GM10248 (cell line): Measurements from ENCODE around the gene PLIN4.
A peak's percentile ranks its signal among the peaks of the same experiment; 100 is the strongest.

Experiments used
- CTCF ChIA-PET: fragments of 300-600 bp; sonication (Branson Sonifier 250); formaldehyde crosslinking; extraction: SDS; loops from one replicate; lab custom pipeline; 2021; ENCODE audit warnings: antibody characterized with exemption; lab: Yijun Ruan, JAX
- POLR2A ChIA-PET: fragments of 350-650 bp; sonication (Branson Sonifier 250); formaldehyde crosslinking; extraction: SDS; loops from one replicate; lab custom pipeline; 2020; ENCODE audit warnings: antibody characterized with exemption; lab: Yijun Ruan, JAX
- DNase-seq: peaks from one replicate; pipeline ENCODE4 v3.0.0; 2012; ENCODE audit errors: extremely low spot score
- TF ChIP-seq, protein P1 (sequence below): IDR thresholded peaks from 2 replicates; pipeline ENCODE4 v1.5.1; 2012; ENCODE audit warnings: mild to moderate bottlenecking, low read depth; ENCODE audit errors: extremely low read depth, missing control alignments, control extremely low read depth

The PLIN4 gene

GRCh38 chr19:4539693-4540581 is 21.7 kb upstream of the PLIN4 start, which contains the start of gene LRG1:
Gene LRG1, minus strand, starts transcription at chr19:4540036. Its CDS starts 23 bp downstream, at chr19:4540013.
- ChIA-PET CTCF (interaction anchor here (1.3 to 4.8 kb wide), 3 partner anchors 15 to 95 kb away, joined by 3 to 35 read pairs (median 4); no protein-coding TSS in a partner anchor), POLR2A (no interaction called here)
- TF ChIP-seq, protein P1, sequence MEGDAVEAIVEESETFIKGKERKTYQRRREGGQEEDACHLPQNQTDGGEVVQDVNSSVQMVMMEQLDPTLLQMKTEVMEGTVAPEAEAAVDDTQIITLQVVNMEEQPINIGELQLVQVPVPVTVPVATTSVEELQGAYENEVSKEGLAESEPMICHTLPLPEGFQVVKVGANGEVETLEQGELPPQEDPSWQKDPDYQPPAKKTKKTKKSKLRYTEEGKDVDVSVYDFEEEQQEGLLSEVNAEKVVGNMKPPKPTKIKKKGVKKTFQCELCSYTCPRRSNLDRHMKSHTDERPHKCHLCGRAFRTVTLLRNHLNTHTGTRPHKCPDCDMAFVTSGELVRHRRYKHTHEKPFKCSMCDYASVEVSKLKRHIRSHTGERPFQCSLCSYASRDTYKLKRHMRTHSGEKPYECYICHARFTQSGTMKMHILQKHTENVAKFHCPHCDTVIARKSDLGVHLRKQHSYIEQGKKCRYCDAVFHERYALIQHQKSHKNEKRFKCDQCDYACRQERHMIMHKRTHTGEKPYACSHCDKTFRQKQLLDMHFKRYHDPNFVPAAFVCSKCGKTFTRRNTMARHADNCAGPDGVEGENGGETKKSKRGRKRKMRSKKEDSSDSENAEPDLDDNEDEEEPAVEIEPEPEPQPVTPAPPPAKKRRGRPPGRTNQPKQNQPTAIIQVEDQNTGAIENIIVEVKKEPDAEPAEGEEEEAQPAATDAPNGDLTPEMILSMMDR = no peak
- peak; percentile 77 for DNase-seq

DNA sequence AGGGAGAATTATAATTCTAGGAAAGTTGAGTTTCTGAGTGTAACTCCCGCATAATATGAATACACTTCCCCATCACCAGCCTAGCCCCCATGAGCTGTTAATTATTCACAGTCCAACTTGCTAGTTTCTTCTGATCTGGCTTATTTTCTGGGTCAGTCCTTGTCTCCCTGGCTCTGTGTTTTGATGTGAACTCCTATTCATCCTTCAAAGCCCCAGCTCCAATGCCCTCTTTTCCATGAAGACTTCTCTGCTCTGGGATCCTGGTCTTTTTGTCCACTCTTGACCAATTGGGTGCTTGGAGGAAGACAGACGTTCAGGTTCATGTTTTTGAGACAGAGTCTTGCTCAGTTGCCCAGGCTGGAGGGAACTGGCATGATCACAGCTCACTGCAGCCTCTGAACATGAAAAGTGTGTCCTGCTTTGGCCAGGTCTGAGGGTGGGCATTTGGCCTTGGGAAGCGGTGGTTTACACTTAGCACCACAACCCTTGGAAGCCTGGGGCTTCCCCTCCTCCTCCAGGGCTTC is 20.9 kb upstream of the PLIN4 start:
- ChIA-PET CTCF (interaction anchor here (1.6 to 4.8 kb wide), 3 partner anchors 15 to 97 kb away, joined by 4 to 35 read pairs (median 4); no protein-coding TSS in a partner anchor), POLR2A (no interaction called here)
- TF ChIP-seq, protein P1 = no peak
- no peak for DNase-seq

GRCh38 chr19:4538601-4538954 is 20.3 kb upstream of the PLIN4 start:
- ChIA-PET CTCF (interaction anchor here (1.6 to 4.8 kb wide), 3 partner anchors 14 to 98 kb away, joined by 4 to 35 read pairs (median 4); no protein-coding TSS in a partner anchor), POLR2A (no interaction called here)
- TF ChIP-seq, protein P1 = no peak
- no peak for DNase-seq

DNA sequence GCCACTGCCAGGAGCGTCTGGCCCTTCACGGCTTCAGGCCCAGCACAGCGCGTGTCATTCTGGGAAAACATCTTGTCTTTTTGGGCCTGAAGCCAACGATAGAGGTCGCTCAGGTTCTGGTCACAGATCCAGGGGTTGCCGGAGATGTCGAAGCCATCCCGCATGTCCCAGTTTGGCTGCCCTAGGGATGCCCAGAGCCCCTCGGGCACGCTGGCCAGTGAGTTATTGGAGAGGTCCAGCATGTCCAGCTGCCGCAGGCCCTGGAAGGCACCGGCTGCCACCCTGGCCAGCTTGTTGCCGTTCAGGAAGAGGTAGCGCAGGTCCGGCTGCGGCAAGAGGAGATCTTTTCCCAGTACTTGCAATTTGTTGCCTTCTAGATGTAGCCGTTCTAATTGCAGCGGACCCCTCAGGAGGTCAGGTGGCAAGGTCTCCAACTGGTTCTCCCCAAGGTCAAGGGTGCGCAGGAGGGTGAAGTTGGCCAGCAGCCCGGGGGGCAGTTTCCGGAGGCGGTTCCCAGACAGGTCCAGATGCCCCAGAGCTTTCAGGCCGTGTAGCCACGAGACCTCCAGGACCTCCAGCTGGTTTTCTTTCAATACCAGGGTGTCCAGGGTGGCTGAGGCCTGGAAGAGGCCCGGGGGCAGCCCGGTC is 19.8 kb upstream of the PLIN4 start:
- ChIA-PET CTCF (interaction anchor here (1.6 to 4.8 kb wide), 3 partner anchors 13 to 98 kb away, joined by 4 to 35 read pairs (median 4); no protein-coding TSS in a partner anchor), POLR2A (no interaction called here)
- no peak for DNase-seq
- TF ChIP-seq, protein P1 = no peak

GRCh38 chr19:4536798-4537197 is 18.5 kb upstream of the PLIN4 start:
- no peak for DNase-seq
- TF ChIP-seq, protein P1 = no peak
- ChIA-PET CTCF (interaction anchor here (4.1 kb wide), 1 partner anchor 12 kb away, joined by 64 read pairs; no protein-coding TSS in a partner anchor), POLR2A (no interaction called here)
